DMS114 treated with DMSO at 0.1 percent for 48 hours (cell line): ENCODE results near the gene ULK2.

Experiments
- DNase-seq: peaks from one replicate; lab custom pipeline; 2025; ENCODE audit not compliant: unreplicated experiment; lab: John Stamatoyannopoulos, UW

The ULK2 gene

GRCh38 chr17:19728084-19728495 is 139.6 kb downstream of the ULK2 start:
- no peak for DNase-seq

DNA sequence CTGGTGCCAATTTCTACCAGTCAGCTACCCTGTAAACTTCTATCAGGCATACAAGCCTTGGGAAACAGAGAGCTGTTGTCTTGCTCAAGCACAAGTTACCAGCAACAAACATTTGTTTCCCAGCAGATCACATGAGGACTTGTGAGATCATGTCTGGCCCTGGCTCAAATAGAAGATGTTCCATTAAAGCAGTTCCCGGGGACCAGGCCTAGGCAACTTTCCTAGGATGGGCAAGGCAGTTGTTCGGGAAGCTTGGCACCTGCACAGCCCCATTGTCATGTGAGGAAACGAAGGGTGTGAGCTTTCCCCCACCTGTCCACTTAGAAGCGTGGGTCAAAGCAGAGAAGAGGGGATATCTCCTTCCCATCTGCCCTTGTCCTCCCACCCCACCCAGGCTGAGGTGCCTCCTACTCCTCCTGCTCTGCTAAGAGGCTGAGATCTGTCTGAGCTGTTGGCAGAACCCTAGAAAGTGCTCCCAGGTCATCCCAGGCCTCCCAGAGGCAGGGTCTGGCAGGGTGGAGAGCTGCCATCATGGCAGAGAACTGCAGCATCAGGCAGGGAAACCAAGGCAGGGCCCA is 140.1 kb downstream of the ULK2 start:
- no peak for DNase-seq

DNA sequence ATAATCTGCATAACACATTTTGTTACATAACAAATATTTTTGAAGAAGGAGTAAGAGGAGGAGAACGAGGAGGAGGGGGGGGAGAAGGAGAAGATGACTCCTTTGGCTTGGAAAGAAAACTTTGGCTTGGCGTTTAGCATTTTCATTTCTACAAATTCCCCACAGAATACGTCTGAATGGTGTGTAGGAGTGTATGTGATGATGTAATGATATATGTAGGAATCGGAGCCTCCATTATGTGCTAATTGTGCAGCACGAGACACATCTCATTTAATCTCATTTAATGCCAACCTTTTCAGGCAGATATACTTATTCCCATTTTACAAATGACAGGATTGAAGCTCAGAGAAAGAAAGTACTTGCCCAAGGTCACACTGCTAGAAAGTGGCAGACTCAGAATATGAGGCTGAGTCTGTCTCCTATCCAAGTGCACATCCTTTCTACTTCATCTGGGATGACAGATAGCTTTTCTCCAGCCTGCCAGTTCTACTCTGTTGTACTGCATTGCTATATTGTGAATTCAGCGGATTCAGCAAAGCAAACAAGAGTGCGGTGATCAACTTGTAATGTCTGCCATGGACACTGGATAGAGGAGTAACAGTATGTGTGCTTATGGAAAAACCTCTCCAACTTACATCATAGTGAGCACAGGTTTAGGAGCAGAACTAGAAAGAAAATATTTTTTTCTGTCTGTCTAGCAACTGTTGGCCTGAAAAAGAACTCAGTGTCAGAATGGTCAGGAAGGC is 140.9 kb downstream of the ULK2 start:
- DNase-seq: no peak

DNA sequence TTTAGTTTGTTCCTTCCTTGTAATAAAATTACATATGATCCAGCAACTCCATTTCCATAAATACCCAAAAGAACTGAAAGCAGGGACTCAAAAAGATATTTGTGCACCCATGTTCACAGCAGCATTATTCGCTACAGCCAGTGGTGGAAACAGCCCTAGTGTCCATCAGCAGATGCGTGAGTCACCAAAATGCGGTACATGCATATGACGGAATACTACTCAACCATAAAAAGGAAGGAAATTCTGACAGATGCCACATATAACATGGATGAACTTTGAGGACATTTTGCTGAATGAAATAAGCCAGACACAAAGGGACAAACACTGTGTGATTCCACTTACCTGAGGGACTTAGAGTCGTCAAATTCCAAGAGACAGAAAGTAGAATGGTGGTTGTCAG is 142.2 kb downstream of the ULK2 start:
- DNase-seq: no peak

DNA sequence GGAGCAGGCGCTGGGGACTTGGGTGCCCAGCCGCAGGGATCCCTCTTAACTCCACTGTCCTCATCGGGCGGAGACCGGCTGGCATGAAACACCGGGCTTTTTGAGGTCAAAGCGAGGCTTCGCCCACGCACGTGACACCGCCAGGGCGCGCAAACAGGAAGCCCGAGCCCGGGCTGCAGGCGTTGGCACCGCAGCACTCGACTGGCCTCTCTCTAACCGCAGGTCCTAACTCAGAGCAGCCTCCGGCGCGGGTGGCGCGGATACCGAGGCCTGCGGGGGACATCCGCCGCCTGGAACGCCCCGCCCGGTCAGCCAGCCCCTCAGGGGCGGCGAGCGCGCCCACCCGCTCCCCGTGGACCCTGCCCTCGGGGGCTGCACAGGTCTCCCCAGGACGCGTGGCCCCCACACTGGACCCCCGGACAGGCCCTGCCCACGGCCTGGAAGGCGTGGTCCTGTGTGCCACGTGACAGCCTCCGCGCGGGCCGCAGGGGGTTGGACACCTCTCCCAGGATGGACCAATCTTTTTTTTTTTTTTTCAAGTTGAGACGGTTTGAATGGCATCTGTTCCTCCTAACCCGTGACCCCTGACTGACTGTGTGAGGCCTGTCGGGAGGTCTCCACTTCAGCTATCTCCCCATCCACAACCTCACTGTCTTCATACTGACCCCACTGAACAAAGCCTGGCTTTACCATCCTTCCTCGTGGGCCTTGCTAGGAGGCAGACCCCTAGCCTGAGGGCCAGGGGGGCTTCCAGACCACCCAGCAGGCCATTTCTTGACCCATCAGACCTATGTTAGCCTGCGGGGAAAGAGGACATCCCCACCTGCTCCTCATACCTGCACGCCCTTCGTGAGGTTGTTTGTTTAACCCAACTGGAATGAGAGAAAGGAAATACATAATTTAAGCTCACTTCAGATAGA is 143.0 kb downstream of the ULK2 start:
- no peak for DNase-seq

GRCh38 chr17:19723964-19724363 is 143.8 kb downstream of the ULK2 start:
- DNase-seq: no peak
